PC-3 (cell line): ENCODE measurements around the gene SNTA1. TPM values are rescaled to one million over a fixed set of nuclear protein-coding genes. Genes with fewer than 3 reads are reported as not detected.

Experiments
- ATAC-seq: fragments of 200-7000 bp; cut with Tn5 transposase; 2 replicates; pipeline ENCODE4 v1.9.1; 2020; ENCODE audit warnings: mild to moderate bottlenecking, moderate library complexity
- BruUV-seq: library from RNA; stranded (reverse); fragments of 400-500 nt; replicated peaks from 2 replicates; lab custom pipeline; 2021; lab: Mats Ljungman, UMichigan
- CTCF ChIA-PET: fragments of 300-600 bp; sonication (Branson Sonifier 250); formaldehyde crosslinking; loops from one replicate; lab custom pipeline; 2022; ENCODE audit warnings: antibody characterized with exemption; lab: Charles Lee
- POLR2A ChIA-PET: fragments of 300-600 bp; sonication (Branson Sonifier 250); formaldehyde crosslinking; loops from one replicate; lab custom pipeline; 2022; ENCODE audit warnings: antibody characterized with exemption; ENCODE audit not compliant: unreplicated experiment; lab: Charles Lee
- DNase-seq: peaks from one replicate; pipeline ENCODE4 v3.0.0-alpha.2; 2015
- H2AFZ ChIP-seq: fragments of 300-600 bp; sonication (generic); 2 replicates; pipeline ENCODE4 v1.6.0; 2016; ENCODE audit warnings: antibody characterized with exemption, low read length
- H3F3A ChIP-seq: fragments of 300-600 bp; sonication (generic); one replicate; pipeline ENCODE4 v1.6.0; 2017; ENCODE audit warnings: antibody characterized with exemption, low read length, control low read depth, mild to moderate bottlenecking; ENCODE audit not compliant: unreplicated experiment
- H3K27ac ChIP-seq: fragments of 300-600 bp; sonication (generic); 2 replicates; pipeline ENCODE4 v1.5.1; 2016; ENCODE audit warnings: mild to moderate bottlenecking, low read length
- H3K27me3 ChIP-seq: fragments of 300-600 bp; sonication (generic); 2 replicates; pipeline ENCODE4 v1.6.1; 2016; ENCODE audit warnings: low read length, mixed read lengths
- H3K36me3 ChIP-seq: fragments of 300-600 bp; sonication (generic); 2 replicates; pipeline ENCODE4 v1.6.1; 2016; ENCODE audit warnings: low read depth, mixed run types, low read length, mixed read lengths
- H3K4me1 ChIP-seq: fragments of 300-600 bp; sonication (generic); 2 replicates; pipeline ENCODE4 v1.5.1; 2016; ENCODE audit warnings: low read length; ENCODE audit not compliant: insufficient read depth
- H3K4me2 ChIP-seq: fragments of 300-600 bp; sonication (generic); 2 replicates; pipeline ENCODE4 v1.6.0; 2016; ENCODE audit warnings: low read length
- H3K4me3 ChIP-seq: fragments of 300-600 bp; sonication (generic); 2 replicates; pipeline ENCODE4 v1.5.1; 2016; ENCODE audit warnings: mild to moderate bottlenecking, low read length, mixed read lengths
- H3K79me2 ChIP-seq: fragments of 300-600 bp; sonication (generic); 2 replicates; pipeline ENCODE4 v1.6.1; 2017; ENCODE audit warnings: low read length, mixed read lengths
- H3K9ac ChIP-seq: fragments of 300-600 bp; sonication (generic); 2 replicates; pipeline ENCODE4 v1.6.0; 2016; ENCODE audit warnings: mild to moderate bottlenecking, low read length
- H3K9me2 ChIP-seq: fragments of 300-600 bp; sonication (generic); replicated peaks from 2 replicates; pipeline ENCODE4 v1.6.1; 2016; ENCODE audit warnings: mixed run types, low read length, mixed read lengths
- H3K9me3 ChIP-seq: fragments of 300-600 bp; sonication (generic); 2 replicates; pipeline ENCODE4 v1.6.1; 2016; ENCODE audit warnings: low read length, mixed read lengths
- H4K20me1 ChIP-seq: fragments of 300-600 bp; sonication (generic); 2 replicates; pipeline ENCODE4 v1.6.1; 2016; ENCODE audit warnings: low read length, mixed read lengths
- CTCF ChIP-seq: fragments of 300-600 bp; sonication (generic); conservative IDR thresholded peaks from 2 replicates; pipeline ENCODE4 v1.5.1; 2017; ENCODE audit warnings: antibody characterized with exemption, low read depth, mild to moderate bottlenecking, low read length
- EZH2 ChIP-seq: fragments of 300-600 bp; sonication (generic); IDR thresholded peaks from one replicate; pipeline ENCODE4 v1.6.1; 2017; ENCODE audit warnings: antibody characterized with exemption, mild to moderate bottlenecking, low read length; ENCODE audit not compliant: unreplicated experiment
- EZH2phosphoT487 ChIP-seq: fragments of 300-600 bp; sonication (generic); IDR thresholded peaks from 2 replicates; pipeline ENCODE4 v1.6.1; 2018; ENCODE audit warnings: mild to moderate bottlenecking, antibody characterized with exemption, low read length, borderline replicate concordance
- intact Hi-C: fragments of 100-400 bp; cut with micrococcal nuclease; formaldehyde crosslinking; loops from 2 replicates; pipeline ENCODE4 v1.9.0; 2023
- total RNA-seq: library from RNA; depleted of rRNA; stranded (reverse); fragments of >200 nt; gene quantifications from 2 replicates; pipeline ENCODE4 v1.2.3, GENCODE V29; 2014

SNTA1 gene
- total RNA-seq, 1 experiment from 2014 or later: 25.9 TPM

- H3K9me2 ChIP-seq: no peaks in the 10 kb centered on the region
Measured at GRCh38 chr20:33411711-33412483, 31.7 kb downstream of the SNTA1 start.

GRCh38 chr20:33411242-33411641, 32.3 kb downstream of the SNTA1 start:
- H3K9me2 ChIP-seq: no peaks in the 10 kb centered on the region
- intact Hi-C loops: loop anchor here (10.0 kb wide), 1 partner anchor 1816 kb away; no protein-coding TSS in a partner anchor
- no peaks in the 10 kb centered on the region for H4K20me1 ChIP-seq
- no peak for ATAC-seq
- no peak for DNase-seq
- POLR2A ChIA-PET: no interaction called here
- H3F3A ChIP-seq: no peaks in the 10 kb centered on the region
- no peak overlapping the region for H3K9ac ChIP-seq
- no peak overlapping the region for H3K4me3 ChIP-seq
- no peak overlapping the region for H3K27ac ChIP-seq
- no peaks in the 10 kb centered on the region for H3K79me2 ChIP-seq
- H2AFZ ChIP-seq: no peak overlapping the region
- CTCF ChIA-PET: no interaction called here
- H3K9me3 ChIP-seq: no peaks in the 10 kb centered on the region
- H3K4me1 ChIP-seq: no peaks in the 10 kb centered on the region
- peaks cover 5% of the 10 kb centered on the region; the same call in 1 of the 2 replicates for H3K36me3 ChIP-seq
- no TSS peak for BruUV-seq
- TF ChIP-seq EZH2: no peak
- TF ChIP-seq EZH2phosphoT487: no peak
- TF ChIP-seq CTCF: no peak
- H3K4me2 ChIP-seq: no peak overlapping the region
- no peaks in the 10 kb centered on the region for H3K27me3 ChIP-seq

More at GRCh38 chr20:33411711-33412483, 31.7 kb downstream of the SNTA1 start:
- no peak overlapping the region for H3K4me3 ChIP-seq
- H3K4me1 ChIP-seq: no peaks in the 10 kb centered on the region
- TF ChIP-seq EZH2 (no peak), CTCF (no peak), EZH2phosphoT487 (no peak)
- no peaks in the 10 kb centered on the region for H4K20me1 ChIP-seq
- DNase-seq (no peak), ATAC-seq (no peak)
- intact Hi-C loops: loop anchor here (10.0 kb wide), 1 partner anchor 1817 kb away; no protein-coding TSS in a partner anchor
- no peaks in the 10 kb centered on the region for H3K9me3 ChIP-seq
- H3K9ac ChIP-seq: no peak overlapping the region
- H3K36me3 ChIP-seq: peaks cover 5% of the 10 kb centered on the region; the same call in 1 of the 2 replicates
- H3F3A ChIP-seq: no peaks in the 10 kb centered on the region
- H3K27ac ChIP-seq: no peak overlapping the region
- CTCF ChIA-PET: no interaction called here
- POLR2A ChIA-PET: no interaction called here
- no peak overlapping the region for H3K4me2 ChIP-seq
- BruUV-seq: no TSS peak
- H2AFZ ChIP-seq: no peak overlapping the region
- H3K27me3 ChIP-seq: no peaks in the 10 kb centered on the region
- H3K79me2 ChIP-seq: no peaks in the 10 kb centered on the region
